B cell (primary cell): ENCODE results near the gene SUV39H2. TPM values are rescaled to one million over a fixed set of nuclear protein-coding genes. Genes with fewer than 3 reads are reported as not detected.

Experiments used
- ATAC-seq: fragments of 200-7000 bp; cut with Tn5 transposase; one replicate; pipeline ENCODE4 v1.10.0; 2021; ENCODE audit warnings: low read depth, mild to moderate bottlenecking, moderate number of reproducible peaks, moderate library complexity
- CTCF ChIA-PET: fragments of 350-600 bp; sonication (Branson Sonifier 250); formaldehyde crosslinking; loops from one replicate; lab custom pipeline; 2021; ENCODE audit warnings: antibody characterized with exemption, inconsistent platforms; lab: Charles Lee
- POLR2A ChIA-PET: fragments of 350-600 bp; sonication (Branson Sonifier 250); formaldehyde crosslinking; loops from one replicate; lab custom pipeline; 2021; ENCODE audit warnings: antibody characterized with exemption; lab: Charles Lee
- DNase-seq: peaks from one replicate; pipeline ENCODE4 v3.0.0; 2013
- H2AFZ ChIP-seq: 2 replicates; pipeline ENCODE4 v1.6.1; 2012; ENCODE audit warnings: mild to moderate bottlenecking, low read depth, low read length; ENCODE audit not compliant: insufficient read depth, poor library complexity, severe bottlenecking
- H3K27ac ChIP-seq, 2 donors: 1 replicate in 1 of 2; 2 replicates in 1 of 2; pipeline ENCODE4 v1.5.1; 2012 to 2013; ENCODE audit warnings: low read length in 2 of 2, mild to moderate bottlenecking in 2 of 2, moderate library complexity in 1 of 2
- H3K27me3 ChIP-seq, 4 experiments: fragments of 200-600 bp in 1 of 4; sonication (generic) in 1 of 4; replicated peaks in 1 of 4; 1 replicate in 2 of 4; 2 replicates in 2 of 4; pipeline versions ENCODE4 v1.6.1 to v1.7.0; 2013 to 2016; ENCODE audit warnings: low read length in 3 of 4, mild to moderate bottlenecking in 2 of 4, mixed read lengths in 1 of 4, moderate library complexity in 1 of 4; ENCODE audit not compliant: insufficient read depth in 4 of 4, control insufficient read depth in 3 of 4; ENCODE audit errors: control extremely low read depth in 1 of 4
- H3K36me3 ChIP-seq, 2 experiments: replicated peaks in 1 of 2; 1 replicate in 1 of 2; 2 replicates in 1 of 2; pipeline versions ENCODE4 v1.6.1 to v1.7.1; 2013; ENCODE audit warnings: low read length in 1 of 2; ENCODE audit not compliant: insufficient read depth in 2 of 2, control insufficient read depth in 1 of 2; ENCODE audit errors: control extremely low read depth in 1 of 2, extremely low read depth in 1 of 2
- H3K4me1 ChIP-seq, 2 donors: fragments of 200-600 bp in 1 of 2; sonication (generic) in 1 of 2; 1 replicate in 1 of 2; 2 replicates in 1 of 2; pipeline versions ENCODE4 v1.5.1 to v1.6.1; 2013 to 2017; ENCODE audit warnings: low read length in 2 of 2; ENCODE audit not compliant: control insufficient read depth in 2 of 2, insufficient read depth in 2 of 2
- H3K4me2 ChIP-seq: replicated peaks from 2 replicates; pipeline ENCODE3; 2012; ENCODE audit warnings: mild to moderate bottlenecking, low read depth, low read length; ENCODE audit not compliant: poor library complexity, severe bottlenecking
- H3K4me3 ChIP-seq, 5 experiments: fragments of 200-600 bp in 1 of 5; sonication (generic) in 1 of 5; 1 replicate in 3 of 5; 2 replicates in 2 of 5; pipeline versions ENCODE4 v1.5.1 to v1.7.0; 2011 to 2016; ENCODE audit warnings: low read length in 4 of 5, mild to moderate bottlenecking in 4 of 5, low read depth in 2 of 5, control low read depth in 1 of 5, moderate library complexity in 1 of 5; ENCODE audit not compliant: insufficient read depth in 1 of 5; ENCODE audit errors: control extremely low read depth in 1 of 5, extremely low read depth in 1 of 5
- H3K79me2 ChIP-seq: fragments of 200-600 bp; sonication (generic); one replicate; pipeline ENCODE4 v1.6.0; 2016; ENCODE audit warnings: low read length; ENCODE audit not compliant: control insufficient read depth, insufficient read depth
- H3K9ac ChIP-seq: fragments of 200-600 bp; sonication (generic); 2 replicates; pipeline ENCODE4 v1.6.1; 2017; ENCODE audit warnings: mild to moderate bottlenecking, low read length, moderate library complexity
- H3K9me3 ChIP-seq, 3 donors: one replicate each; pipeline versions ENCODE4 v1.6.1 to v1.7.1; 2013; ENCODE audit warnings: low read length in 2 of 3; ENCODE audit not compliant: control insufficient read depth in 2 of 3, insufficient read depth in 1 of 3; ENCODE audit errors: control extremely low read depth in 1 of 3
- H4K20me1 ChIP-seq: 2 replicates; pipeline ENCODE4 v1.6.0; 2012; ENCODE audit warnings: mild to moderate bottlenecking, low read length; ENCODE audit not compliant: insufficient read depth, control insufficient read depth, poor library complexity, severe bottlenecking
- H3K27ac Mint-ChIP-seq: one replicate; pipeline ENCODE4 v1.8.0; 2021; ENCODE audit warnings: mixed read lengths
- H3K27me3 Mint-ChIP-seq: one replicate; pipeline ENCODE4 v1.8.0; 2021; ENCODE audit warnings: mixed read lengths
- H3K4me1 Mint-ChIP-seq: one replicate; pipeline ENCODE4 v1.8.0; 2021; ENCODE audit warnings: mixed read lengths
- H3K4me3 Mint-ChIP-seq: one replicate; pipeline ENCODE4 v1.8.0; 2021; ENCODE audit warnings: mixed read lengths
- H3K9me3 Mint-ChIP-seq: one replicate; pipeline ENCODE4 v1.8.0; 2022; ENCODE audit warnings: mixed read lengths; ENCODE audit not compliant: insufficient read depth
- EZH2 ChIP-seq: IDR thresholded peaks from 2 replicates; pipeline ENCODE4 v1.6.1; 2012; ENCODE audit warnings: borderline replicate concordance, low read depth, mild to moderate bottlenecking, moderate library complexity, low read length; ENCODE audit not compliant: insufficient read depth, poor library complexity, severe bottlenecking
- WGBS: methylation state at CpG from one replicate; pipeline ENCODE4 v1.1.5; 2013; ENCODE audit warnings: missing lambda C conversion rate; ENCODE audit not compliant: insufficient coverage; 5-methylcytosine and 5-hydroxymethylcytosine counted together
- intact Hi-C: fragments of 100-400 bp; cut with micrococcal nuclease; formaldehyde crosslinking; loops from one replicate; pipeline ENCODE4 v1.10.0; 2022
- polyA plus RNA-seq: library from polyadenylated mRNA; depleted of rRNA; stranded (reverse); fragments of >200 nt; gene quantifications from 2 replicates; pipeline ENCODE4 v1.2.3, GENCODE V29; 2012
- total RNA-seq, 2 donors: library from RNA; stranded (reverse); fragments of 120-200 nt in 1 of 2; gene quantifications; 1 replicate in 1 of 2; 2 replicates in 1 of 2; pipeline versions ENCODE4 v1.2.3 to v1.2.4, GENCODE V29; 2013 to 2022
- TF ChIP-seq, protein P1 (sequence below): fragments of 200-600 bp; IDR thresholded peaks from one replicate; pipeline ENCODE4 v1.8.0; 2022; ENCODE audit warnings: antibody characterized with exemption, mild to moderate bottlenecking

The SUV39H2 gene
- total and polyA plus RNA-seq, 2 donors (not counting 1 experiment from before 2014, with no cell fraction given): 0.73 to 3.2 TPM

- peaks cover 52% of the 10 kb centered on the region for H3K79me2 ChIP-seq
- H2AFZ ChIP-seq: no peak overlapping the region
- no peak overlapping the region for H3K4me2 ChIP-seq
- 100% methylated on average over 7 of the region's 7 CpGs for whole genome bisulfite sequencing
- TF ChIP-seq, protein P1, sequence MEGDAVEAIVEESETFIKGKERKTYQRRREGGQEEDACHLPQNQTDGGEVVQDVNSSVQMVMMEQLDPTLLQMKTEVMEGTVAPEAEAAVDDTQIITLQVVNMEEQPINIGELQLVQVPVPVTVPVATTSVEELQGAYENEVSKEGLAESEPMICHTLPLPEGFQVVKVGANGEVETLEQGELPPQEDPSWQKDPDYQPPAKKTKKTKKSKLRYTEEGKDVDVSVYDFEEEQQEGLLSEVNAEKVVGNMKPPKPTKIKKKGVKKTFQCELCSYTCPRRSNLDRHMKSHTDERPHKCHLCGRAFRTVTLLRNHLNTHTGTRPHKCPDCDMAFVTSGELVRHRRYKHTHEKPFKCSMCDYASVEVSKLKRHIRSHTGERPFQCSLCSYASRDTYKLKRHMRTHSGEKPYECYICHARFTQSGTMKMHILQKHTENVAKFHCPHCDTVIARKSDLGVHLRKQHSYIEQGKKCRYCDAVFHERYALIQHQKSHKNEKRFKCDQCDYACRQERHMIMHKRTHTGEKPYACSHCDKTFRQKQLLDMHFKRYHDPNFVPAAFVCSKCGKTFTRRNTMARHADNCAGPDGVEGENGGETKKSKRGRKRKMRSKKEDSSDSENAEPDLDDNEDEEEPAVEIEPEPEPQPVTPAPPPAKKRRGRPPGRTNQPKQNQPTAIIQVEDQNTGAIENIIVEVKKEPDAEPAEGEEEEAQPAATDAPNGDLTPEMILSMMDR: no peak
- TF ChIP-seq EZH2: no peak
- H4K20me1 ChIP-seq: peaks cover 20% of the 10 kb centered on the region
- no peak for ATAC-seq
- H3K27me3 ChIP-seq: no peaks in the 10 kb centered on the region
- no peak overlapping the region for H3K4me3 ChIP-seq
- peaks cover 12 to 20% of the 10 kb centered on the region in 2 donors for H3K4me1 ChIP-seq
- no peaks in the 10 kb centered on the region for H3K9me3 ChIP-seq
- ChIA-PET CTCF (no interaction called here), POLR2A (no interaction called here)
- Mint-ChIP-seq H3K4me1 (peaks cover 26% of the 10 kb centered on the region), H3K27me3 (no peaks in the 10 kb centered on the region), H3K27ac (no peak overlapping the region), H3K4me3 (no peak overlapping the region), H3K9me3 (no peaks in the 10 kb centered on the region)
- intact Hi-C loops: no loop called here
- no peak overlapping the region for H3K27ac ChIP-seq
- H3K36me3 ChIP-seq: peaks cover 28 to 83% of the 10 kb centered on the region in 2 experiments
- DNase-seq: no peak
- H3K9ac ChIP-seq: no peak overlapping the region
These were observed 45.3 kb downstream of the SUV39H2 start for GRCh38 chr10:14924013-14924412.

DNA sequence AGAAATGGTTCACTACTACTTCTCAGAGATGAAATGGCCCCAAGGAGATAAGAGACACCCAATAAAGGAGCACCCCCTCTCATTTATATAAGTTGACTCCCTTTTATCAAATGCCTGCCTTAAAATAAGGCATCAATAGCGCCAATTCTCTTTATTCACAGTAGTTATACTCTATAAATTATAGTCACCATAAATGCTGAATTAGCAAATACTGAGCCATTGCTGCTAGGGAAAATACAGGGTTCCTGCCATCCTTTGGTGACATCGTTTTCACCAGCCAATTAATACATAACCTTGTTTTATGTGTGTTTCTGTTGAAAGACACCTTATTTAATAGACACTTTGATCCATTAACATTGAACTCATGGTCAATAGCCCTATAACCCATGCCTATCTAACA lies 46.6 kb downstream of the SUV39H2 start:
- ChIA-PET CTCF (interaction anchor here (1.5 kb wide), 1 partner anchor 26 kb away, joined by 3 read pairs; no protein-coding TSS in a partner anchor), POLR2A (no interaction called here)
- H3K9me3 Mint-ChIP-seq: no peaks in the 10 kb centered on the region
- WGBS: no CpG with 5 or more reads among the region's 2 CpGs
- H3K27me3 Mint-ChIP-seq: no peaks in the 10 kb centered on the region
- Histone ChIP-seq H3K4me1 (peaks cover 12 to 20% of the 10 kb centered on the region in 2 donors), H3K27ac (no peak overlapping the region), H4K20me1 (peaks cover 20% of the 10 kb centered on the region), H3K9me3 (no peaks in the 10 kb centered on the region), H3K9ac (no peak overlapping the region), H3K4me2 (no peak overlapping the region), H3K4me3 (no peak overlapping the region), H3K36me3 (peaks cover 20 to 78% of the 10 kb centered on the region in 2 experiments), H3K79me2 (peaks cover 49% of the 10 kb centered on the region), H2AFZ (no peak overlapping the region), H3K27me3 (no peaks in the 10 kb centered on the region)
- intact Hi-C loops: no loop called here
- TF ChIP-seq, protein P1: no peak
- no peak for TF ChIP-seq EZH2
- no peak for DNase-seq
- no peak overlapping the region for H3K4me3 Mint-ChIP-seq
- peak overlapping the region; percentile 80 for H3K27ac Mint-ChIP-seq
- no peak for ATAC-seq
- peaks cover 26% of the 10 kb centered on the region for H3K4me1 Mint-ChIP-seq
